Prostate gland (tissue), 2 donors: ENCODE results near the gene HBA1. TPM values are rescaled to one million over a fixed set of nuclear protein-coding genes. Genes with fewer than 3 reads are reported as not detected.
"Not testable (repeated sequence)": the region's sequence is repeated elsewhere in the genome, so short reads cannot be mapped to it uniquely, and the experiment has no call there.

Experiments used
- DNase-seq: peaks from one replicate; pipeline ENCODE4 v3.0.0-alpha.2; 2019; ENCODE audit warnings: low spot score
- H3K27ac ChIP-seq, 2 donors: fragments of 200-600 bp; sonication (generic); 2 replicates each; pipeline ENCODE4 v1.5.1; 2017 to 2019
- H3K27me3 ChIP-seq: fragments of 200-600 bp; sonication (generic); replicated peaks from 2 replicates; pipeline ENCODE4 v1.5.1; 2019; ENCODE audit not compliant: insufficient read depth
- H3K36me3 ChIP-seq, 2 donors: fragments of 200-600 bp; sonication (generic); 1 replicate in 1 of 2; 2 replicates in 1 of 2; pipeline versions ENCODE4 v1.5.1 to v1.8.1; 2017 to 2019
- H3K4me1 ChIP-seq: fragments of 200-600 bp; sonication (generic); replicated peaks from 2 replicates; pipeline ENCODE4 v1.5.1; 2019
- H3K4me3 ChIP-seq, 2 donors: fragments of 200-600 bp; sonication (generic); 2 replicates each; pipeline ENCODE4 v1.5.1; 2017 to 2019
- H3K9me3 ChIP-seq: fragments of 200-600 bp; sonication (generic); 2 replicates; pipeline ENCODE4 v1.5.1; 2017
- CTCF ChIP-seq, 4 experiments: fragments of 200-600 bp in 2 of 4; fragments of 450-650 bp in 2 of 4; sonication (generic) in 2 of 4; IDR thresholded peaks; 1 replicate in 3 of 4; 2 replicates in 1 of 4; pipeline ENCODE4 v1.5.1; 2016 to 2019; ENCODE audit warnings: antibody characterized with exemption in 4 of 4, mild to moderate bottlenecking in 2 of 4, moderate library complexity in 2 of 4
- POLR2A ChIP-seq: fragments of 450-650 bp; IDR thresholded peaks from one replicate; pipeline ENCODE4 v1.6.1; 2016; ENCODE audit warnings: antibody characterized with exemption, mild to moderate bottlenecking
- POLR2AphosphoS5 ChIP-seq: sonication (generic); formaldehyde crosslinking; IDR thresholded peaks from one replicate; pipeline ENCODE4 v1.6.1; 2017; ENCODE audit warnings: antibody characterized with exemption
- WGBS: methylation state at CpG from one replicate; pipeline ENCODE4 v1.1.5; 2018; 5-methylcytosine and 5-hydroxymethylcytosine counted together
- intact Hi-C: fragments of 100-400 bp; cut with DNase I; formaldehyde crosslinking; loops from one replicate; pipeline ENCODE4 v1.14.2; 2022
- total RNA-seq, 2 donors: library from RNA; depleted of rRNA; stranded (reverse); fragments of >200 nt; gene quantifications; one replicate each; pipeline ENCODE4 v1.1.0, GENCODE V29; 2016

Gene HBA1
- 10 to 100 TPM in 1 of 2 donors, not detected in 1; 43.4 TPM for total RNA-seq

DNA sequence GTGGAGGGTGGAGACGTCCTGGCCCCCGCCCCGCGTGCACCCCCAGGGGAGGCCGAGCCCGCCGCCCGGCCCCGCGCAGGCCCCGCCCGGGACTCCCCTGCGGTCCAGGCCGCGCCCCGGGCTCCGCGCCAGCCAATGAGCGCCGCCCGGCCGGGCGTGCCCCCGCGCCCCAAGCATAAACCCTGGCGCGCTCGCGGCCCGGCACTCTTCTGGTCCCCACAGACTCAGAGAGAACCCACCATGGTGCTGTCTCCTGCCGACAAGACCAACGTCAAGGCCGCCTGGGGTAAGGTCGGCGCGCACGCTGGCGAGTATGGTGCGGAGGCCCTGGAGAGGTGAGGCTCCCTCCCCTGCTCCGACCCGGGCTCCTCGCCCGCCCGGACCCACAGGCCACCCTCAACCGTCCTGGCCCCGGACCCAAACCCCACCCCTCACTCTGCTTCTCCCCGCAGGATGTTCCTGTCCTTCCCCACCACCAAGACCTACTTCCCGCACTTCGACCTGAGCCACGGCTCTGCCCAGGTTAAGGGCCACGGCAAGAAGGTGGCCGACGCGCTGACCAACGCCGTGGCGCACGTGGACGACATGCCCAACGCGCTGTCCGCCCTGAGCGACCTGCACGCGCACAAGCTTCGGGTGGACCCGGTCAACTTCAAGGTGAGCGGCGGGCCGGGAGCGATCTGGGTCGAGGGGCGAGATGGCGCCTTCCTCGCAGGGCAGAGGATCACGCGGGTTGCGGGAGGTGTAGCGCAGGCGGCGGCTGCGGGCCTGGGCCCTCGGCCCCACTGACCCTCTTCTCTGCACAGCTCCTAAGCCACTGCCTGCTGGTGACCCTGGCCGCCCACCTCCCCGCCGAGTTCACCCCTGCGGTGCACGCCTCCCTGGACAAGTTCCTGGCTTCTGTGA is at the start of gene HBA1:
Gene HBA1 (plus strand): TSS at position 204 of the 906 bp plus-strand sequence. CDS start 37 bp downstream, at position 241.
- Histone ChIP-seq H3K4me1 (peaks cover 10% of the 10 kb centered on the region), H3K27me3 (peaks cover 11% of the 10 kb centered on the region)
- not testable (repeated sequence) for H3K27ac ChIP-seq, H3K36me3 ChIP-seq, H3K9me3 ChIP-seq, H3K4me3 ChIP-seq, DNase-seq
- intact Hi-C loops = loop anchor here (5.0 kb wide), 1 partner anchor 69 kb away; no protein-coding TSS in a partner anchor
- 0% methylated on average over 5 of the region's 88 CpGs for WGBS

DNA sequence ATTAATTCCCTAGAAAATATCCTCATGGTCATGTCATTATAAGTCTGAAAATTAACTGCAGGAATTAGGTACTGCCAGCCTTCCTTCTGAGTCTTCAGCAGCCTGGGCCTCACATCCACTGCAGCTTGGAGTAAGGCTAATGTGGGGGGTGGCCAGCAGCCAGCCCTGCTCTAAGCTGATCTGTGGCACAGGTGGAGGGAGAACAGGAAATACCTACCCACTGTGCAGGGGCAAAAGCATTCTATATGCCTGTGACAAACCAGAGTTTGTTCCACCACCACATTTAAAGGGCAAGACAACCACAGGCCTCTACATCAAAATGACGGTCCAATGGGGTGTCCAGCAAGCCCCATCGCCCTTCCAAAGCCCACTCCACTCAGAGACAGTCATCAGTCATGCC is 47.4 kb upstream of the HBA1 start:
- TF ChIP-seq POLR2A (no peak), POLR2AphosphoS5 (no peak), CTCF (IDR thresholded peaks at IDR 0.05) (no peak)
- 97% methylated on average over 2 of the region's 2 CpGs for WGBS
- Histone ChIP-seq H3K4me3 (no peak overlapping the region), H3K4me1 (no peaks in the 10 kb centered on the region), H3K27me3 (no peaks in the 10 kb centered on the region), H3K9me3 (no peaks in the 10 kb centered on the region), H3K27ac (no peak overlapping the region), H3K36me3 (no peaks in the 10 kb centered on the region)
- no peak for DNase-seq
- intact Hi-C loops = no loop called here

GRCh38 chr16:130533-131173 is 45.8 kb upstream of the HBA1 start:
- Histone ChIP-seq H3K4me3 (no peak overlapping the region), H3K4me1 (no peaks in the 10 kb centered on the region), H3K9me3 (no peaks in the 10 kb centered on the region), H3K27ac (no peak overlapping the region), H3K27me3 (no peaks in the 10 kb centered on the region), H3K36me3 (no peaks in the 10 kb centered on the region)
- no peak for TF ChIP-seq POLR2A
- TF ChIP-seq CTCF (IDR thresholded peaks at IDR 0.05) = no peak
- no peak for TF ChIP-seq POLR2AphosphoS5
- no peak for DNase-seq
- intact Hi-C loops = no loop called here
- WGBS = 90% methylated on average over 15 of the region's 15 CpGs

DNA sequence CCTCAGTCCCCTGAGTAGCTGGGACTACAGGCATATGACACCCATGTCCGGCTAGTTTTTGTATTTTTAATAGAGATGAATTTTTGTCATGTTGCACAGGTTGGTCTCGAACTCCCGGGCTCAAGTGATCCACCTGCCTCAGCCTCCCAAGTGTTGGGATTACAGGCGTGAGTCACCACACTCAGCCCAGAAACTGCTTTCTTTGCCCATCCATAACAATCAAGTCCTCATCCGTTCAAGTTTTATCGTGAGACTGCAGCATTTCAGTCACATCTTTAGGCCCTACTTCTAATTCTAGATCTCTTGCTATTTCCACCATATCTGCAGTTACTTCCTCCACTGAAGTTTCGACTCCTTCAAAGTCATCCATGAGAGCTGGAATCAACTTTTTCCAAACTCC is 44.4 kb upstream of the HBA1 start:
- no peaks in the 10 kb centered on the region for H3K36me3 ChIP-seq
- DNase-seq = no peak
- no peak overlapping the region for H3K4me3 ChIP-seq
- H3K4me1 ChIP-seq = no peaks in the 10 kb centered on the region
- intact Hi-C loops = no loop called here
- no peak overlapping the region for H3K27ac ChIP-seq
- 96% methylated on average over 7 of the region's 7 CpGs for WGBS
- no peaks in the 10 kb centered on the region for H3K9me3 ChIP-seq
- TF ChIP-seq CTCF (IDR thresholded peaks at IDR 0.05) = no peak
- no peak for TF ChIP-seq POLR2AphosphoS5
- TF ChIP-seq POLR2A = no peak
- no peaks in the 10 kb centered on the region for H3K27me3 ChIP-seq

DNA sequence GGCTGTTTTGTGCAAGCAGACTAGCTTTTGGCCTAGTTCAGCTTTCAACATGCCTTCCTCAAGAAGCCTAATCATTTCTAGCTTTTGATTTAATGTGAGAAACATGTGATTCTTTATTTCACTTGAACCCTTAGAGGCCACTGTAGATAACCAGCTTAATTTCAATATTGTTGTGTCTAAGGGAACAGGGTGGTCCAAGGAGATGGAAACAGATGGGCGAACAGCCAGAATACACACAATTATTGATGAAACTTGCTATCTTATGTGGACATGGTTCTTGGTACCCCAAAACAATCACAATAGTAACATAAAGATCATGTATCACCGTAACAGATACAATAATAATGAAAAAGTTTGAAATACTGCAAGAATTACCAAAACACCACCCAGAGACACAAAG is 42.8 kb upstream of the HBA1 start:
- Histone ChIP-seq H3K4me1 (no peaks in the 10 kb centered on the region), H3K36me3 (no peaks in the 10 kb centered on the region), H3K27ac (no peak overlapping the region), H3K4me3 (no peak overlapping the region), H3K9me3 (no peaks in the 10 kb centered on the region), H3K27me3 (no peaks in the 10 kb centered on the region)
- WGBS = 93% methylated on average over 2 of the region's 2 CpGs
- TF ChIP-seq POLR2AphosphoS5 = no peak
- TF ChIP-seq CTCF (IDR thresholded peaks at IDR 0.05) = no peak
- no peak for TF ChIP-seq POLR2A
- intact Hi-C loops = no loop called here
- DNase-seq = no peak
